ENCODE results near the gene ARHGAP8.

Gene ARHGAP8

DNA sequence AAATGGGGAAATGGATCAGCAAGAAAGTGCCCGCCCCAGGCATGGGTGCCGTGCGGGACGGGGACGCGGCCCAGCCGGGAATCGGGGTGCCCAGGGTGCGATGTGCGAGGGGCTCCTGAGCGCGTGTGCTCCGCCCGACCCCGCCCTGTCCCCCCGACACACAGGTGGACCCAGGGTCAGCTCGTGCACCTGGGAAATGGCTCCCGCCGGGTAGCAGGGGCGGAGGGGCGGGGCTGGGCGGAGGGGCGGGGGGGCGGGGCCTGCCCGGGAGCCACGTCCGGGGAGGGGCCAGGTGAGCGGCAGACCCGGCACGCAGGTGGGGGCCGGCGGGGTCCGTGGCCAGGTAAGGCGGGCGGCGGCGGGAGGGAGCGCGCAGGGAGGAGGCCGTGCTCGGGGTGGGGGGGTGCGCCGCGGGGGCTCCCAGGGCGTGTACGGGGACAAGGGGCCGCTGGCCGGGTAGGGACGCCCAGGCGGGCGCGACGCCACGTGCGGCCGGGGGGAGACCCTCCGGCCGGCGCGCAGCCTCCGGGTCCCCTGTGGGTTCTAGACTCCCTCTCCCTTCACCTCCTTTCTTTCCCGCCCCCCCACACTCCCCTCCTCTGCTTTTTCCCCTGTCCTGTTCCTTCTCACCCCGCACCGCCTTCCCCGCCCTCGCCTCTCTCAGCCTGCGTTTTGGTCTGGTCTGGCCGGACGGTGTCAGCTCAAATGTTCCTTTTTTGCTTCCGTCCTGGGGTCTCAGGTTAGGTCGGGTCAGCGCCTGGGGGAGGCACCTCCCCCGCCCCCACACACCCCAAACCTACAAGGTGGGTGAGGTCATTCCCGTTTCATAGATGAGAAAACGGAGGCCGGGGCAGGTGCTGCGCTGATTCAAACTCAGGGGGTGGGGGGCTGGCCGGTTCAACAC is at the start of gene ARHGAP8:
Gene ARHGAP8 (plus strand): TSS at position 291 of the 904 bp plus-strand sequence. CDS start 33,953 bp downstream, outside the sequence.
- TF ChIP-seq, protein P1, sequence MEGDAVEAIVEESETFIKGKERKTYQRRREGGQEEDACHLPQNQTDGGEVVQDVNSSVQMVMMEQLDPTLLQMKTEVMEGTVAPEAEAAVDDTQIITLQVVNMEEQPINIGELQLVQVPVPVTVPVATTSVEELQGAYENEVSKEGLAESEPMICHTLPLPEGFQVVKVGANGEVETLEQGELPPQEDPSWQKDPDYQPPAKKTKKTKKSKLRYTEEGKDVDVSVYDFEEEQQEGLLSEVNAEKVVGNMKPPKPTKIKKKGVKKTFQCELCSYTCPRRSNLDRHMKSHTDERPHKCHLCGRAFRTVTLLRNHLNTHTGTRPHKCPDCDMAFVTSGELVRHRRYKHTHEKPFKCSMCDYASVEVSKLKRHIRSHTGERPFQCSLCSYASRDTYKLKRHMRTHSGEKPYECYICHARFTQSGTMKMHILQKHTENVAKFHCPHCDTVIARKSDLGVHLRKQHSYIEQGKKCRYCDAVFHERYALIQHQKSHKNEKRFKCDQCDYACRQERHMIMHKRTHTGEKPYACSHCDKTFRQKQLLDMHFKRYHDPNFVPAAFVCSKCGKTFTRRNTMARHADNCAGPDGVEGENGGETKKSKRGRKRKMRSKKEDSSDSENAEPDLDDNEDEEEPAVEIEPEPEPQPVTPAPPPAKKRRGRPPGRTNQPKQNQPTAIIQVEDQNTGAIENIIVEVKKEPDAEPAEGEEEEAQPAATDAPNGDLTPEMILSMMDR (IDR thresholded peaks at IDR 0.05; ENCODE audit: insufficient read depth, low read depth, low read length, missing control alignments), result no peak
- H3K4me3 ChIP-seq (ENCODE audit: low read depth, low read length), result no peak within 1 kb of the TSS
- DNase-seq (ENCODE audit: low read depth), result no peak

DNA sequence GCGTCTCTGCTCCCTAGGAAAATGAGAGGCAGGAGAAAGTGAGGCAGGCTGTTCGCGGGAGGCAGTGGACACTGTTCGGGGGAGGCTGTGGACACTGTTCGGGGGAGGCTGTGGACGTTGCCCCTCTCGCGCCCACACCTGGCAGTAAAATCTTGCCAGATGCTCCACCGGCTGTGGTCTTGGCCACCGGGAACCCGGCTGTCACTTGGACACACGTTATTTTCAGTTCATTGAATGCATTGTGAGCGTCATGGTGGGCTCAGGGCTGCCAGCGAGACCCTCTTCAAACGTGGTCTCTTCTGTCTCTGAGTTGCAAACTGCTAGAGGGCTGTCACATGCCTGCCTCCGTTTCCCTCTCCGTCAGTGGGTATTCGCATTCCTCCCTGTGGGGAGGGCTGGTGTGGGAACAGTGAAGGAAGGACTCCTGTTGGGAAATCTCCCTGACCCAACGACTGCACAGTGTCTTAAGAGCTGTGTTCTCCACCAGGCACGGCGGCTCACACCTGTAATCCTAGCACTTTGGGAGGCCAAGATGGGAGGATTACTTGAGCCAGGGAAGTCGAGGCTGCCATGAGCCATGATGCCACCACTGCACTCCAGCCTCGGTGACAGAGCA is 49.0 kb upstream of the ARHGAP8 start:
- H3K4me3 ChIP-seq (ENCODE audit: low read depth, low read length), result no peak overlapping the region
- TF ChIP-seq, protein P1 (IDR thresholded peaks at IDR 0.05; ENCODE audit: insufficient read depth, low read depth, low read length, missing control alignments), result no peak
- no peak for DNase-seq (ENCODE audit: low read depth)

DNA sequence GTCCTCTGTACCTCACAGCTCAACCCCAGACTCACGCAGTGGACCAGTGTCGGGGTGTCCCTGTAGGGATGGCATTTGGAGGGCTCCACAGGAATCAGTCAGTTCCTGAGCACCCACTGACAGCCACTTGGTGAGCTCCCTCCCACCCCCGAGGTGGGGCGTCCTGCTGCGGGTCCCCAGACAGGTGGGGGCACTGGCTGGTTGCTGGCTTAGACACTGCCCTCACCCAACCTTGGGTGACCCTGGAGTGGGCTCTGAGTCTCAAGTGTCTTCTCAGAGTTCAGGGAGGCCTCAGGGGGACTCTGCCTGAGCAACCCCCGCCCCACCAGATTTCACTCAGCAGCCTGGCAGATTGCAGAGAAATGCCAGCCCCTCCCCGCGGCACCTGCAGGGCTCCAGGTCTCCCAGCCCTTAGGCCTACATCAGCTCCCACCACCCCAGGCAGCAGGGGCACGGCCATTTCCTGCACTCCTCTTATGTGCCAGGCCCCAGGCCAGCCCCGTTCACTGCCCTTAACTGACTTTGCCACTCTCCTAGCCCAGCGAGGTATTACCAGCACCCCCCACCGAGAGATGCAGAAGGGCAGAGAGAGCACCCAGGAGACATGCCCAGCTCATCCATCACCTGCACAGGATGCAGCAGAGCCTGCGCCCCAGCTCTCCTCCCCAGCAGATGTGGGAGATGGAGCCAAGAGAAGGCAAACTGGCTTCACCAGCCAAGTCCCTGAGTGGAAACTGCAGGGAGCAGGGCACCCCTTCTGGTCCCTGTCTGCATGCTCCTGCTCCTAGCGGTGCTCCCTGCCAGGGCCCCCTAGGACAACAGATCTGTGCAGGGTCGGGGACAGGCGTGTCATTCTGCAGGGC is 48.0 kb upstream of the ARHGAP8 start:
- no peak overlapping the region for H3K4me3 ChIP-seq (ENCODE audit: low read depth, low read length)
- DNase-seq (ENCODE audit: low read depth), result no peak
- TF ChIP-seq, protein P1 (IDR thresholded peaks at IDR 0.05; ENCODE audit: insufficient read depth, low read depth, low read length, missing control alignments), result no peak

DNA sequence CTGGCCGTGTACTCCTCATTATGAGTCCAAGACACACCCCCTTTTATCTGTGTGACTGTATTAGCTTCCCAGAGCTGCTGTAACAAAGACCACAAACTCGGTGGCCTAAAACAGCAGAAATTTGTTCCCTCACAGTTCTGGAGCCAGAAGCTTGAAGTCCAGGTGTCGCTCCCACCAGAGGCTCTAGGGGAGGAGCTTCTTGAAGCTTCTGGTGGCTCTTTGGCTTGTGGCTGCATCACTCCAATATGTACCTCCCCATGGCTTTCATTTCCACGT is 47.4 kb upstream of the ARHGAP8 start:
- no peak for DNase-seq (ENCODE audit: low read depth)
- TF ChIP-seq, protein P1 (IDR thresholded peaks at IDR 0.05; ENCODE audit: insufficient read depth, low read depth, low read length, missing control alignments), result no peak
- H3K4me3 ChIP-seq (ENCODE audit: low read depth, low read length), result no peak overlapping the region

DNA sequence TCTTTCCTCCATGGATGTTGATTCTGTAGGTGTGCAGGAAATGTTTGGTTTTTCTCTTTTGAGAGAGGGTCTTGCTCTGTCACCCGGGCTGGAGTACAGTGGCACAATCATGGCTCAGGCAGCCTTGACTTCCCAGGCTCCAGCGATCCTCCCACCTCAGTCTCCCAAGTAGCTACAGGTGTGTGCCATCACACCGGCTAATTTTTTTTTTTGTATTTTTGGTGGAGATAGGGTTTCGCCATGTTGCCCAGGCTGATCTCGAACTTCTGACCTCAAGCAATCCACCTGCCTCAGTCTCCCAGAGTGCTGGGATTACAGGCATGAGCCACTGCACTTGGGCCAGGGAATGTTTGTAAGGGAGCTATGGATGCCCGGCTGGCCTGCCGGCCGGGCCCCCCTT is 45.9 kb upstream of the ARHGAP8 start:
- no peak for DNase-seq (ENCODE audit: low read depth)
- TF ChIP-seq, protein P1 (IDR thresholded peaks at IDR 0.05; ENCODE audit: insufficient read depth, low read depth, low read length, missing control alignments), result no peak
- no peak overlapping the region for H3K4me3 ChIP-seq (ENCODE audit: low read depth, low read length)

DNA sequence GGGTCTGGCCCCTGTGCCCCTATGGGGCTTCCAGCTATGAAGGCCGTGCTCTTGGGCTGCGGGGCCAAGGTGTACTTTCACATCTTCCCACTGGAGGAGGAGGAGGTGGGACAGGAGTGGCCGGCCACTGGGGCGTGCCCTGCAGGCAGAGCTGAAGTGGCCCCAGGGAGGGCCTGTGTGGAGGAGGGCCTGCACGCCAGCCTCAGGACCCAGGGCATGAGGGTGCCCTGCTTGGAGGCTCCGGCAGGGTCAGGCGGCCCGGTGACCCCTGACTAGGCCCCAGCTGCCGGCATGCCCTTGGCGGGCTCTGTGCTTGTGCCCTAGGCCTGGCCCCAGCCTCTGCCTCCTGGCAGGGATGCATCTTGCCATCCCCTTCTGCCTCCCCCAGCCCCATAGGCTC is 45.2 kb upstream of the ARHGAP8 start:
- H3K4me3 ChIP-seq (ENCODE audit: low read depth, low read length), result no peak overlapping the region
- no peak for DNase-seq (ENCODE audit: low read depth)
- TF ChIP-seq, protein P1 (IDR thresholded peaks at IDR 0.05; ENCODE audit: insufficient read depth, low read depth, low read length, missing control alignments), result no peak

Measured in GM12865 (cell line).